H1 (cell line): ENCODE measurements around the gene TANC1. TPM values are rescaled to one million over a fixed set of nuclear protein-coding genes. Genes with fewer than 3 reads are reported as not detected.

Source experiments
- CTCF ChIA-PET: fragments of 300-600 bp; sonication (Branson Sonifier 250); formaldehyde crosslinking; loops from one replicate; lab custom pipeline; 2021; ENCODE audit not compliant: partially characterized antibody; lab: Charles Lee
- POLR2A ChIA-PET: fragments of 300-600 bp; sonication (Branson Sonifier 250); formaldehyde crosslinking; loops from one replicate; lab custom pipeline; 2021; ENCODE audit warnings: inconsistent platforms; ENCODE audit not compliant: partially characterized antibody; lab: Charles Lee
- DNase-seq, 2 experiments: peaks; one replicate each; pipeline versions ENCODE4 v3.0.0 to v3.0.0-alpha.2; 2010 to 2022; ENCODE audit warnings: low spot score in 2 of 2, low read depth in 1 of 2, mixed read lengths in 1 of 2
- FAIRE-seq: peaks from 2 replicates; lab custom pipeline; 2011; peaks lifted over from hg19 to GRCh38; lab: Jason Lieb, UNC
- H2AFZ ChIP-seq: 2 replicates; pipeline ENCODE4 v1.8.1; 2012; ENCODE audit warnings: low read length, inconsistent platforms
- H2AK5ac ChIP-seq: 2 replicates; pipeline ENCODE4 v1.6.1; 2013; ENCODE audit warnings: low read depth, low read length
- H2BK120ac ChIP-seq: replicated peaks from 2 replicates; pipeline ENCODE3; 2013; ENCODE audit warnings: low read depth, low read length, inconsistent platforms
- H2BK12ac ChIP-seq: 2 replicates; pipeline ENCODE4 v1.6.1; 2013; ENCODE audit warnings: low read depth, low read length
- H2BK15ac ChIP-seq: 2 replicates; pipeline ENCODE4 v1.6.1; 2013; ENCODE audit warnings: low read length
- H2BK20ac ChIP-seq: 2 replicates; pipeline ENCODE4 v1.6.1; 2013; ENCODE audit warnings: low read length
- H2BK5ac ChIP-seq: 2 replicates; pipeline ENCODE4 v1.6.1; 2013; ENCODE audit warnings: low read depth, low read length
- H3K14ac ChIP-seq: 2 replicates; pipeline ENCODE4 v1.6.1; 2013; ENCODE audit warnings: inconsistent platforms; ENCODE audit not compliant: insufficient read length
- H3K18ac ChIP-seq: 2 replicates; pipeline ENCODE4 v1.6.1; 2013; ENCODE audit warnings: low read length; ENCODE audit errors: extremely low read depth
- H3K23ac ChIP-seq: 2 replicates; pipeline ENCODE4 v1.6.1; 2013; ENCODE audit warnings: inconsistent platforms; ENCODE audit not compliant: insufficient read length
- H3K23me2 ChIP-seq: 2 replicates; pipeline ENCODE4 v1.6.1; 2013; ENCODE audit warnings: low read depth, low read length
- H3K27ac ChIP-seq: 2 replicates; pipeline ENCODE4 v1.6.1; 2011; ENCODE audit warnings: low read depth, low read length, inconsistent platforms
- H3K27me3 ChIP-seq, 4 experiments: replicated peaks in 1 of 4; 1 replicate in 1 of 4; 2 replicates in 3 of 4; pipeline versions ENCODE4 v1.6.1 to v1.8.1; 2011 to 2013; ENCODE audit warnings: low read length in 3 of 4, mild to moderate bottlenecking in 3 of 4, inconsistent platforms in 2 of 4, mixed read lengths in 2 of 4, moderate library complexity in 1 of 4; ENCODE audit not compliant: control insufficient read depth in 3 of 4, insufficient read depth in 3 of 4; ENCODE audit errors: extremely low read depth in 1 of 4
- H3K36me3 ChIP-seq, 4 experiments: 2 replicates each; pipeline versions ENCODE4 v1.6.1 to v1.8.1; 2011 to 2013; ENCODE audit warnings: mild to moderate bottlenecking in 4 of 4, low read length in 3 of 4, moderate library complexity in 2 of 4, control low read depth in 1 of 4, inconsistent platforms in 1 of 4; ENCODE audit not compliant: insufficient read depth in 4 of 4, control insufficient read depth in 2 of 4
- H3K4ac ChIP-seq: replicated peaks from 2 replicates; pipeline ENCODE3; 2013; ENCODE audit warnings: low read length, low read depth, mixed read lengths, inconsistent platforms; ENCODE audit not compliant: insufficient read length
- H3K4me1 ChIP-seq, 4 experiments: replicated peaks in 1 of 4; 1 replicate in 1 of 4; 2 replicates in 3 of 4; pipeline versions ENCODE4 v1.6.1 to v1.8.1; 2011 to 2013; ENCODE audit warnings: low read length in 3 of 4, inconsistent platforms in 2 of 4, mixed read lengths in 1 of 4; ENCODE audit not compliant: insufficient read depth in 4 of 4, control insufficient read depth in 3 of 4
- H3K4me2 ChIP-seq, 2 experiments: 2 replicates each; pipeline versions ENCODE4 v1.6.1 to v1.8.1; 2011 to 2013; ENCODE audit warnings: low read depth in 2 of 2, low read length in 2 of 2, control low read depth in 1 of 2, inconsistent platforms in 1 of 2, mild to moderate bottlenecking in 1 of 2; ENCODE audit not compliant: insufficient read depth in 1 of 2
- H3K4me3 ChIP-seq, 4 experiments: fragments of 200-600, 300-600 bp in 1 of 4; sonication (generic), shearing (Covaris generic), sonication (Bioruptor Twin) in 1 of 4; 2 replicates each; pipeline versions ENCODE4 v1.5.1 to v1.8.1; 2011 to 2016; ENCODE audit warnings: low read length in 4 of 4, low read depth in 3 of 4, control low read depth in 2 of 4, inconsistent platforms in 2 of 4, mild to moderate bottlenecking in 2 of 4, mixed read lengths in 1 of 4, moderate library complexity in 1 of 4; ENCODE audit not compliant: insufficient read depth in 2 of 4; ENCODE audit errors: extremely low read depth in 1 of 4
- H3K56ac ChIP-seq: replicated peaks from 2 replicates; pipeline ENCODE3; 2013; ENCODE audit warnings: low read depth, mild to moderate bottlenecking, mixed read lengths, low read length, inconsistent platforms; ENCODE audit not compliant: insufficient read length
- H3K79me1 ChIP-seq: 2 replicates; pipeline ENCODE4 v1.6.1; 2013; ENCODE audit warnings: low read depth, low read length, control low read depth
- H3K79me2 ChIP-seq, 2 experiments: 2 replicates each; pipeline versions ENCODE4 v1.6.1 to v1.8.1; 2012 to 2013; ENCODE audit warnings: low read length in 2 of 2, mild to moderate bottlenecking in 2 of 2, inconsistent platforms in 1 of 2; ENCODE audit not compliant: insufficient read depth in 2 of 2, control insufficient read depth in 1 of 2
- H3K9ac ChIP-seq, 4 experiments: replicated peaks in 1 of 4; 1 replicate in 1 of 4; 2 replicates in 3 of 4; pipeline versions ENCODE4 v1.6.1 to v1.8.1; 2011 to 2013; ENCODE audit warnings: low read depth in 3 of 4, low read length in 3 of 4, control low read depth in 2 of 4, mild to moderate bottlenecking in 2 of 4, moderate library complexity in 2 of 4, inconsistent platforms in 1 of 4; ENCODE audit errors: extremely low read depth in 1 of 4
- H3K9me3 ChIP-seq, 2 experiments: 2 replicates each; pipeline versions ENCODE4 v1.6.1 to v1.8.1; 2012 to 2013; ENCODE audit warnings: mild to moderate bottlenecking in 2 of 2, moderate library complexity in 2 of 2, control low read depth in 1 of 2, inconsistent platforms in 1 of 2, low read depth in 1 of 2, low read length in 1 of 2, mixed read lengths in 1 of 2; ENCODE audit not compliant: insufficient read depth in 2 of 2
- H4K20me1 ChIP-seq, 2 experiments: replicated peaks in 1 of 2; 2 replicates each; pipeline versions ENCODE3 to v1.8.1; 2011 to 2013; ENCODE audit warnings: inconsistent platforms in 2 of 2, low read length in 2 of 2, mild to moderate bottlenecking in 1 of 2; ENCODE audit not compliant: insufficient read depth in 2 of 2, control insufficient read depth in 1 of 2
- H4K5ac ChIP-seq: 2 replicates; pipeline ENCODE4 v1.6.1; 2013; ENCODE audit warnings: low read length, low read depth, mixed read lengths, inconsistent platforms; ENCODE audit not compliant: insufficient read length
- H4K8ac ChIP-seq: 2 replicates; pipeline ENCODE4 v1.8.0; 2013; ENCODE audit warnings: mild to moderate bottlenecking, moderate library complexity, low read length, inconsistent platforms; ENCODE audit not compliant: insufficient read depth; ENCODE audit errors: extremely low read depth
- H4K91ac ChIP-seq: replicated peaks from 2 replicates; pipeline ENCODE3; 2013; ENCODE audit warnings: low read length, mixed read lengths, inconsistent platforms; ENCODE audit not compliant: insufficient read length
- KDM4A ChIP-seq: IDR thresholded peaks from one replicate; pipeline ENCODE4 v1.7.1; 2012; ENCODE audit warnings: low read depth, mild to moderate bottlenecking, moderate library complexity, low read length, inconsistent platforms; ENCODE audit not compliant: severe bottlenecking
- MAFK ChIP-seq: IDR thresholded peaks from 2 replicates; pipeline ENCODE4 v1.6.1; 2012; ENCODE audit warnings: low read depth, mild to moderate bottlenecking, improper control_type of control experiment, low read length
- PHF8 ChIP-seq: fragments of 200-600 bp; sonication (generic); conservative IDR thresholded peaks from 2 replicates; pipeline ENCODE4 v1.7.1; 2012; ENCODE audit warnings: low read depth, mild to moderate bottlenecking, inconsistent platforms, low read length, moderate library complexity
- SP4 ChIP-seq: IDR thresholded peaks from 2 replicates; pipeline ENCODE4 v1.6.1; 2012; ENCODE audit warnings: low read length, inconsistent platforms
- SRF ChIP-seq: IDR thresholded peaks from 2 replicates; pipeline ENCODE4 v1.6.1; 2011; ENCODE audit warnings: mild to moderate bottlenecking, low read depth, low read length, moderate library complexity
- WGBS, 2 experiments: shearing (Covaris generic) in 1 of 2; methylation state at CpG; one replicate each; pipeline versions ENCODE4 v1.1.6 to v1.1.7; 2013 to 2015; ENCODE audit warnings: low lambda C conversion rate in 2 of 2, mixed read lengths in 2 of 2, inconsistent platforms in 1 of 2, low coverage in 1 of 2, missing lambda C conversion rate in 1 of 2; ENCODE audit not compliant: insufficient replicate concordance in 2 of 2, insufficient coverage in 1 of 2, insufficient read length in 1 of 2; ENCODE audit errors: extremely low coverage in 1 of 2, missing lambda C conversion rate in 1 of 2; 5-methylcytosine and 5-hydroxymethylcytosine counted together
- polyA plus RNA-seq, 7 experiments: library from polyadenylated mRNA; depleted of rRNA in 3 of 7; stranded (reverse) in 5 of 7; unstranded in 2 of 7; fragments of >200 nt in 5 of 7; fragments of 200-250 nt in 2 of 7; gene quantifications; 1 replicate in 5 of 7; 2 replicates in 1 of 7; 4 replicates in 1 of 7; pipeline versions ENCODE4 v1.2.1 to v1.2.3, GENCODE V29; 2011 to 2013; ENCODE audit warnings: missing spikeins in 2 of 7, mixed read lengths in 2 of 7
- total RNA-seq: library from RNA; stranded (reverse); fragmentation: NEBNext Ultra II Directional; extraction: Animal tissue kit (Norgen Biotek cat#: 25700); gene quantifications from 2 replicates; pipeline ENCODE4 v1.2.1, GENCODE V29; 2021

The TANC1 gene
- total and polyA plus RNA-seq, 2 of the 8 experiments (the other 6 are each of a cell fraction or from before 2014, with no cell fraction given), result 4.1 to 7.6 TPM

GRCh38 chr2:158926478-158926948 lies 41.9 kb upstream of the TANC1 start:
- POLR2A ChIA-PET, result no interaction called here
- no peak overlapping the region for H3K18ac ChIP-seq
- H2BK120ac ChIP-seq, result no peak overlapping the region
- no peak for TF ChIP-seq PHF8
- no peak for TF ChIP-seq SP4
- no peak for TF ChIP-seq KDM4A
- no peak for TF ChIP-seq MAFK
- no peak for TF ChIP-seq SRF
- no peak for DNase-seq
- no peaks in the 10 kb centered on the region for H3K79me1 ChIP-seq
- no peak overlapping the region for H3K4ac ChIP-seq
- no peak overlapping the region for H3K23ac ChIP-seq
- no peak overlapping the region for H4K8ac ChIP-seq
- H4K91ac ChIP-seq, result no peak overlapping the region
- H3K4me2 ChIP-seq, result no peak overlapping the region
- no peak overlapping the region for H2BK12ac ChIP-seq
- H3K27me3 ChIP-seq, result no peaks in the 10 kb centered on the region
- FAIRE-seq, result no peak
- CTCF ChIA-PET, result no interaction called here
- no peak overlapping the region for H2AFZ ChIP-seq
- WGBS, 2 experiments, result 95% methylated on average over 5 of the region's 8 CpGs; no CpG with 5 or more reads in 1 of the 2 experiments
- H3K4me1 ChIP-seq, result peaks cover 3 to 6% (median 4%) of the 10 kb centered on the region in 4 experiments; a peak in 5 of 7 replicates
- no peaks in the 10 kb centered on the region for H3K36me3 ChIP-seq
- no peak overlapping the region for H3K56ac ChIP-seq
- H3K4me3 ChIP-seq, result no peak overlapping the region
- no peak overlapping the region for H2AK5ac ChIP-seq
- no peak overlapping the region for H4K5ac ChIP-seq
- H3K79me2 ChIP-seq, result no peaks in the 10 kb centered on the region
- no peaks in the 10 kb centered on the region for H3K9me3 ChIP-seq
- no peak overlapping the region for H3K27ac ChIP-seq
- no peak overlapping the region for H2BK20ac ChIP-seq
- H2BK5ac ChIP-seq, result no peak overlapping the region
- H4K20me1 ChIP-seq, result no peaks in the 10 kb centered on the region
- no peak overlapping the region for H3K14ac ChIP-seq
- H3K23me2 ChIP-seq, result no peaks in the 10 kb centered on the region
- H3K9ac ChIP-seq, result no peak overlapping the region
- no peak overlapping the region for H2BK15ac ChIP-seq
